Measurements from ENCODE around the gene COMMD10.

The COMMD10 gene

DNA sequence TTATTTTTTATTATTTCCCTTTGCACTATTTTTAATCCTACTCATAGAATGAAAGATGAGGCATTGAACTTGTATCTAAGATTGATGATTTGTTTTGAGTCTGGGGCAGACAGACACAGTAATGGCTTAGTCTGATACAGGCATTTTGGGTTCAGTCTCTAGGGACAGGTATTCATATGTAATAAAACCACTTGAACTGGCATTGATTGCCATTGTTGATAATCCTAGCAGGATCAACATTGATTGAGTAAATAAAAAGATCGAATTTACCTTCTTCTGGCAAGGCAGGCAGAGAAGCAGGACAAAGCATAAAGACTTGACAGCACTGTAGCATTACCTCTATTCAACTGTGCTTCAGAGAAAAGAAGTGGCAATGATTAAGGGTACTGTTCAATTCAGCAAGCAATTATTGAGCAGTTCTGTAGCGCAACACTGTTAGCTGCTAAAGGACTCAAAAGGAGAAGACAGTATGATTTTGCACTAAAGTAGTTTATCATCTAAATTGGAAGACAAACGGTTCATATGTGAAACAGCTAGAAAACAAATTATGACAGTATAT lies 144.4 kb downstream of the COMMD10 start:
- DNase-seq: no peak

DNA sequence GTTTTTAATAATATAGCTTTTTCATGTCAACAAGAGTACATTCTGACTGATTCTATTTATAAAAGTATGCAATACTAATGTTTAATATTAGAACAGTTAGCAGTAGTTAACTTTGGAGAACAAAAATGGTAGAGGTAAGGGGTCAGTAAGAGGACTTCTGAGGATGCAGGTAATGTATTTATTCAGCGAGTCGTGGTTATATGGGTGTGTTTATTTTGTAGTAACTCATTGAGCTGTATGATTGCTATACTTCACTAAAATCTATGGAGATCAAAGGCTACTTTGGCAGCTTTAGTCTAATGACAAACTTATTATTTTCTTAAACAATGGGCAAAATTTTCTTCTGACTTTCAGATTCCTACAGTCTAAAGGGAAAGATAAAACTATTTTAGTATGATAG lies 146.5 kb downstream of the COMMD10 start:
- DNase-seq: no peak

DNA sequence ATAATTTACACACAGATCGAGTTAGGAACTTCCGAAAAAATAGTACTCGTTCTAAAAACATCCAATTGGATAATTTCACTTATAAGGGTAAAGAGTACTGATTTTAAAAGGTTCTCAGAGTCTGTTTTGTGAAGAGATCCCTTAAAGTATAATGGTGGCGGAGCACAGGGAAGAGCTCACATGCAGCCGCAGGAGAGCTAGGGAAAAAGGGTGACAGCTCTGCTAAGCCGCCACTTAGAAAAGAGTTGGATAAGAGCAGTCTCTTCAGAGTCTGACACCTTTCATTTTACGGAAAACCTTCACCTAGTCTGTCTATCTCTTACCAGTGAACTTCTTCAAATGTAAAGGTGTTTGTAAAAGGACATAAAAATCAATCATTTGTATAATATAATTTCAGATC lies 149.9 kb downstream of the COMMD10 start:
- no peak for DNase-seq

DNA sequence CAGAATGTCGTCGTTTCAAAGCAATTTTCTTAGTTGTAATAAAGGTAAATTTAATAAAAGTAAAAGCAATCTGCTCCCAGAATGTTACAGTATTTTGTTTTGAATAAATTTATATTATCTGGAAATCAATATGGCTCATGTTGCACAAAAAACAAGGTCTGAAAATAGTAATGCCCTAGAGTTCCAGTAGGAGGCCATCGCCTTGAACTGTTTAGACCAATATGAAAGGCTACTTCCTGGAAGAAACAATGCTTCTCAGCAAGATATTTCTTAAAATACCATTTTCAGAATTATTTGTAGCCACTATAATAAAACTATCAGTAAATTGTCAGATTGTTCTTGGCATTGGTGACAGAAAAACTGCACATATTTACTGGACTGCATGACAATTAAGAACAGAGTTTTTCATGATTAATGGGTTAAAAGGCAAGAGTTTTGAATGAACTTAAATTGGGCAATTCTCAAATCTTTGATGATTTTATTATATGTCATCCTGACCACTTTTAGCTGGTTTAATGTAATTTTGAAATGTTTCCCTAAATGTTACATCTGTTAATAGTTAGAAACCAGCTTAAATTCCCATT lies 153.2 kb downstream of the COMMD10 start:
- no peak for DNase-seq

DNA sequence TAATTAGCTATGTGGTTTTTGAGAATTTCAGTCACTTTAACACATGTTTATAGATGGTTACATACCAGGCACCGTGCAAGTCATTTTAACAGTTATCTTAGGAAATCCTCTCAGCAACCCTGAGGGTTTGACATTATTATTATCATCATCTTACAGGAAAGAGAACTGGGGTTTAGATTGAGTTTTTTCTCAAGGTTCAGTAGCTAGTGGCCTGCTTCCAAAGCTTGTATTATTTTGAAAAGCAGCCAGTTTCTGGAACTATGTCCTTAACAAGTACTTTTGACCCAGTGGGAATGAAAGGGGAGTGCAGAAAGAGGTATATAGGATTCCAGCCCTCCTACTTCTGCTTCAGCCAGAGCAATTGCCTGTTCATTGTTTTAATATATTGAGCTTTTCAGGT lies 157.5 kb downstream of the COMMD10 start:
- no peak for DNase-seq

DNA sequence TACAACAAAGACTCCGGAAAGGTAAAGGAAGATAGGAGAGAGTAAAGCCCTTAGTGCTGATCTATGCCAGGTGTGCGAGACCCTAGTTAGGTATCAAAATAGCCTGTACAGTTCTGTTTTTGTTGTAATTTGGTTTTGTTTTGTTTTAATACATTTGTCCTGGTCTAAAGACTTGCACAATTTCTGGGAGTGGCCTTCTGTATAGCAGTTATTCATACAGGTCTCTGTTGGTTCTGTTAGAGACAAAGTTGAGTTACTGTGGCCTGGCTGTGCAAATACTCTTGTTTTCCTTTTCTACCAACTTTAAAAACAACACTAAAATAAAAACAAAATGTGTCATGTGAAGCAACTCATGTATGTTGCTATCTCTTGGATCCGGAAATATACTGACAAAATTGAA lies 163.6 kb downstream of the COMMD10 start:
- DNase-seq: no peak

DNA sequence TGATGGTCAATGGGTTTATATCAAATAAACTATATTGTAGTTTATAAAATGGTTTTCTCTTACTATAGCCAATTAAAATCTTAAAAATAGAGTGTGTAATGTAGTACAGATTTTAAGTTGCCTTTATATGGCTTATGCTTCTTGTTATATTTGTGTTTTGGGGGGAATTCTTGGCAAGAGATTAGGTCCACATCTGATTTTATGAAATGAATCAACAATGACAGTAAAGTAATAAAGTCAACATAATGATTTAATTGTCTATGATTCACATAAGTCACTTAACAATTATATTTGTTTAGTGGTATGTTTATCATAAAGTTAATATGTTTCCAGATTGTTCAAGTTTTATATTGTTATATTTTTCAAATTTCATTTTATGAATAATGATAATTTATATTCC lies 164.8 kb downstream of the COMMD10 start:
- no peak for DNase-seq

DNA sequence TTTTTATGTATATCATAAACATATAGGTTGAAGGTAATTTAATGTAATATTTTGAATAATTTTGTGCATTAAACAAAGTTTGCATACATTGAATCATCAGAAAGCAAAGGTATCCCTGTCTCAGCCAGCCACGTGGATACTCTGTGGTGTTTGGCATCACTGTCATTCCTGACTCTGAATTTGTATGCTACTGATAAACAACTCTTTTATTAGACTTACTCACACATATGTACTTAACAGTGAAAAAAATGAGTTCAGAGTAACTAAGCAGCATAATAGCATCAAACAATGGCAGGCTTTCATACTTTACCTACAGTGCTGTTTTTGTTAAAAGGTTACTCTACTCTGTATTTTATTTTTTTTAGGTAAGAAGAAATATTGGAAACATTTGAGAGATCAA lies 171.9 kb downstream of the COMMD10 start:
- DNase-seq: no peak

DNA sequence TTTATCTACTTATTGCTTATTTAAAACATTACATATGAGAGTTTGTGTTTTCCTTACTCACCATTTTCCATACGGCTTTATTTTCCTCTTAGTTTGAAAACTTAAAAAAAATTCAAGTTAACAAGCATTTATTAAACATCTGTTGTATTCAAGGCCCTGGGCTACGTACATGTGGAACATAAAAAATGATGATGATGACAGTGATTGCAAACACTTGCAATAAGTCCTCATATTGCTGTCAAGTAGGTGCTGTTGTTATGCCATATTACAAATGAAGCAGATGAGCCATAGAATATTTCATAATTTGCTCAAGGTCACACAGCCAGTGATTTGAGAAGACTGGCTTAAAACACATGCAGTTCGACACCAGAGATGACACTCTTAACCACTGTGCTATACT lies 180.6 kb downstream of the COMMD10 start:
- no peak for DNase-seq

DNA sequence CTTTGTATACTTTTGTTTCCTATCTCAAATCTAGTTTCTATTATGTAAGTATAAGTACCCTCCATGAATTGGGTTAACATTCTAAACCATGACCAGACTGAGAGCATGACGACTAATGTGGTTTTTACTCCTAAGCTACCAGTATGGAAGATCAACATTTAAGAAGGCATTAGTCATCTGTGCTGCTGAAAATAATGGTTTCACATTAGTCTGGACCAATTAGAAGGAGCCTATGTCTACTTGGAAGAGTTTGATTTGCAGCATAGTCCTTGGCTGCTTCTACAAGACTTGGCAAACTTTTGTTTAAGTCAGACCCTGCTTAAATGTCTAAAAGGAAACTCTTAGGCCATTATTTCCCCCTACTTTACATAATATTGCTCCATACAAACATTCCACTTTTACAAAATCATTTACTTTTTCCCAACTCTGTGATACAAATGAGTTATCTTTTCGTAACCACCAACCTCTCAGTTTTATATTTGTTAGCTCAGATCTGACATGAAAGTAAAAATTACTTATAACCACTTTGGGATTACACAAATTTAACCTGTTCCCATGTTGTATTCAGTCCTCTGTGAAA lies 186.7 kb downstream of the COMMD10 start:
- DNase-seq: no peak

DNA sequence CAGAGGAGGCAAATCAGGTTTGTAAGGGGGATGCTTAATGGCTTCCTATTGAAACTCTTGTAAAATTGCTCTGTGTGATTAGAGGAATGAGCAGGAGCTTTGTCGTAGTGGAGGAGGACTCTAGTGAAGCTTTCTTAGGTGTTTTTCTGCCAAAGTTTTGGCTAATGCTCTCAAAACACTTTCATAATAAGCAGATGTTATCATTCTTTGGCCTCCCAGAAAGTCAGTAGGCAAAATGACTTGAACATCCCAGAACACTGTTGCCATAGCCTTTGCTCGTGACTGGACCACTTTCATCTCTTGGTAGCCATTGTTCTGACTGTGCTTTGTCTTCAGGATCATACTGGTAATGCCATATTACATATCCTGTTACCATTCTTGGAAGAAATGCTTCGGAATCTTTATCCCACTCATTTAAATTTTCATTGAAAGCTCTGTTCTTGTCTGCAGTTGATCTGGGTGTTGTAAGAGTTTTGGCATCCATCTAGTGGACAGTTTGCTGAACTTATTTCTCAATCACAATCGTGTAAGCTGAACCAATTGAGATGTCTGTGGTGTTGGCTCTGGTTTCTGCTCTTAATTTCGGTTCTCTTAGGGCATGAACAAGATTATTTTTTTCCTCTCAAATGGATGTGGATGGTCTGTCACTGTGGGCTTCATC lies 187.6 kb downstream of the COMMD10 start:
- no peak for DNase-seq

DNA sequence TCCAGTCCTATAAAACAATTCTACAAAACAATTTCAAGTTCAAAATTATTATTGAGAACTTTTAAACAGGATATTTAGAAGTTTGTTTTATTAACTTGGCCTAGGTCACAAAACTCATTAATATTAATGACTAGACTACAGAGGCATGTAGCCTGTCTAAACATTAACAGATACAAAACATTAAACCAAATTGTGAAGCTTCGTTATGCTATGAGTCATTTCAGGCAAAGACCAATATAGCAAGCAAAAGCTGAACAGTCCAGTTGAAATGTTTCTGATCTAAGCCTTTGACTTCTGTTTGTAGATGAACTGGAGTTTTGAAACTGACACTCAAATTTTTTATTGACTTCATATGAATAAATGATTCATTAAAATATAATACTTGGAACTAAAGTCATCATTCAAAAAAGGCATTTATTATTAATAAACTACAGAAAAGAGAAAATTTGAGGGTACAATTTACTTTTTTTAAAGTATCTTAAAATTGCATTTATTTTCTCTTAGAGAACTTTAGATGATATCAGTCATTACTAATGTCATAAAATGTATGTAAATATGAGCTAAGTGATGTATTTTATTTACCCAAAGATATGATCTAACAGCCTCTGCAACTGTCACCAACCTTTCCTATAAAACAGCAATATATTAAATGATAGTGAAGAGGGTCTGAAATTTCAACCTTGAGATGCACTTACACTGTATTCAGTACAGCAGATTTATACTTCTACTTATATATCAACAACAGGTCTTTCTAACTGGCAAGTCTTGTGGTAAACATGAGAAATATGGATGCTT lies 188.8 kb downstream of the COMMD10 start:
- no peak for DNase-seq

DNA sequence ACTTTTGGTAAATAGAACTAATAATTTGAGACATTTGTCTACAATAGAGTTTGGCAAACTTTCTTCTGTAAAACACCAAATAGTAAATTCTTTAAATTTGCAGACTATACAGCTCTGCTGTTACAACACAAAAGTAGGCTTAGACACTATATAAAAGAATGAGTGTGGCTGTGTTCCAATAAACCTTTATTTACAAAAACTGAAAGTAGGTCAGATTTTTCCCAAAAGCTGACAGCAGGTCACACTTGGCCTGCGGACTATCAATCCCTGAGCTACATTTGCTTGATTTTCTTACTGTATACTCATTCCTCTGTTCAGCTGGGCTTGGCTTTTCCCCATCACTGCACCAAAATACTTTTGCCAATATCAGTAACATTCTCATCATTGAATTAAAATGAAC lies 189.4 kb downstream of the COMMD10 start:
- DNase-seq: no peak

DNA sequence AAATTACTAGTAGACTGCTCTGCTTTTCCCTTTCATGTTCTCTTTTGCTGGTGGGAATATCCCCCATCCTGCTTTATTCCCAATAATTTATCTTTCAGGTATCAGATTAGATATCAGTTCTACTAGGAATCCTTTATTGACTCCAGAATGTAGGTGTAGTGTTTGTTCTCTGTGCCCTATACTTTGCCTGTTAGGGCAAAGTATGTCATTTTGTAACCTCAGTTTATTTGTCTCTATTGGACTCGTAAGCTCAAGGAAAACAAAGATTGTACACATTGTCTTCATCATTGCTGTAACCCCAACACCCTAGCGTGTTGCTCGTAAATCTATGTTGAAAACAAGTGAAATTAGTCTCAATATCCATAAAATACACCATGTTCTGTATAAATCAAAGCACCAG lies 190.5 kb downstream of the COMMD10 start:
- no peak for DNase-seq

DNA sequence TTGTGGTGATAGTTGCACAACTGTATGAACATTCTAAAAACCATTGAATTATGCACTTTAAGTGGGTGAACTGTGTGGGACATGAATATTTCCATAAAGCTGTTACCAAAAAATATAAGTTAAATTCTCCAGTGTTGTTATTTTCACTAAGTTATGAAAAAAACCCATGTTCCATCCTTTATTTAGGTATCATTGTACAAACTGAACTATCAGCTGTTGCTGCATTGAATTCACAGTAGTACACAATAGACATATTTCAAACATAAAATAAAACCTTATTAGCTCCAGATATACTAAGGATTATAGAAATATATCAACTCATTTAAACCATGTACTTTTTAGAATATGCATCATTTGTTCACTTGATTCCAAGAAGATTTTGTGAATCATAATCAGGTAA lies 192.1 kb downstream of the COMMD10 start:
- DNase-seq: no peak

DNA sequence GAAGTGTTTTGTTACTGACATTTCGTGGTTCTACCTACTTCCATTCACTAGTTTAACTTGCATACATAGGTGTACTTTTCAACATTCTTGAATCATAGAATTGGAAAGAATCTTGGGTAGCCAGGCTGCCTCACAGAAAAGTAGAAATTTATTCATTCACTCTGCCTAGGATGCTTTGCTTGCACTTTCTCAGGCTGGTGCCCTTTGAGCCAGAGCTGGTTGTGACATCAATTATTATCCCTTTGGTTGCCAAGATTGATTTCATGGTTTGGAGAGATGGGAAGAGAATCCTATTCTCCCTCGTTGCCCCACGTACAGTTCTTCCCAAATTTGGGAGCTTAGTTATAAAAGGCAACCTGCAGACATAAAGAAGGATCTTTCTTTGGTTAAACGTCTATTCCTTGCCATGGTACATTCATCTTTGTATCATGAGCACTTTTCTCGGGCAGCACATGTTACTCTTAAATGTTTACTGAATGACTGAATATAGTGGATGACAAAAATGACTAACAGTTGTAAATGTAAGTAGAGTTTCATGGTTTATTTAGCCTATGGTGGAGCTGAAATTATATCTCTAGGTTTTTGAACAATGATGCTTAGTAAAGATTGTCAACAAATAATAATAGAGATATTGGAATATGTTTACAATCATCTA lies 195.5 kb downstream of the COMMD10 start:
- DNase-seq: no peak

DNA sequence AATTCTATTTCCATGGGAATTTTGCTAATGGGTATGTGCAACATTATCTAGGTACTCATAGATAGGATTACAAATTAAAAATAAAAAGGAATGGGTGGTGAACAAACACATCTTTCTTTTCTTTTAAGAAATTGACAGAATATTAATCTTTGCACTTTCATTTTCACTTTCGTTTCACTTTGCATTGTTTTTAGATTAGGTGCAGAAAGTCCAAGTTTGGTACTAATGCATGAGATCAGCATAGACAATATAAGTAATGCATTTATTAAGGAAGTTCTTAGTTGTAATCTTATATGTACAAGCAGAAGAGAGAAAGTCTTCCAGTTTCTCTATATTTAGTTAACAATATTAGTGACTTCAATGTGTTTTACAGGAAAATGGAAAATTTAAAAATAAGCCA lies 196.5 kb downstream of the COMMD10 start:
- DNase-seq: no peak

DNA sequence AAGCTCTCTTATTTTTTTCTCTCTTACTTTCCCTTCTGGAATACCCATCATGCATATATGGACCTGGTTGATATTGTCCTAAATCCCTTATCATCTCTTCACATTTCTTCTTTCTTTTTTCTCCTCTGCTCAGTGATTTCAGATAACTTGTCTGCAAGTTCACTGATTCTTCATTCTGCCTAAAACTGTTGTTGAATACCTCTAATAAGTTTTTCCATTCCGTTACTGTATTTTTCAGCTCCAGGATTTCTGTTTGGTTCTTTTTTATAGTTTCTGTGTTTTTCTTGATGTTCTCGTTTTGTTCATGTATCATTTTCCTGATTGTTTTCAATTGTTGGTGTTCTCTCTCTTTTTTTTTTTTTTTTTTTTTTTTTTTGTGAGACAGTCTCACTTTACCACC lies 203.7 kb downstream of the COMMD10 start:
- DNase-seq: no peak

DNA sequence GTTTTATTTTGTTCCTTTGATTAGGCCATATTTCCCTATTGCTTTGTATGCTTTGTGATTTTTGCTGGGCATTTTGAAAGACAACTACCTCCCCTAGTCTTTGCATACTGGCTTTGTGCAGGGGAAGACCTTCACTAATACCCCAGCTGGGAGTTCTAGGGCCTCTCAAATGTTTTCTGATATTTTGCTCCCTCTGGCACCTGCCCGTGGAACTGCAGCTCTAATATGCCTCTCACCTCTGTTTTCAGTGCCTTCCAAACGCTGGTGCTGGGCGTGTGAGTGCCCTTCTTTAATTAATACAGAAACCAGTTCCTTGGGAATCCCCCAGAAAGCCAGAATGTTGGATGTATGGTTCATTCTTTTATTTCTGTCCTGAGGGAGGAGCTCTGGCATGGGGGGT lies 204.5 kb downstream of the COMMD10 start:
- DNase-seq: no peak

DNA sequence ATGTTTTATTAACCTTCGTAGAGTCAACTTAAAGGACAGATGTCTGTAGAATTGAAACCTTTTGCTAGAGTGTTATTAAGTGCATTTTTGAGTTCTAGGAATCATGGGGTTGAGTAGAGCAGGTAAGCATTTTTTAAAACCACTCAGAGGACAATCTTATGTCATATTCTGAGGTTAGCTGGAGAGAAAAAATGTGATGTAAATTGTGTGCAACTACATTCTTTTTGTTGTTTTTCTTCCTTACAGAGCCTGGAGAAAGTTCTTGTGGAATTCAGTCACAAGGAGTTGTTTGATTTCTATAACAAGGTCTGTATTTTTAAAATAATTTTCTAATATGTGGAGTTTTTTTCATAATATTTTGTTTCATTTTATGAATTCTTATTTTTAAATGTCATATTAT lies 206.4 kb downstream of the COMMD10 start:
- DNase-seq: no peak

DNA sequence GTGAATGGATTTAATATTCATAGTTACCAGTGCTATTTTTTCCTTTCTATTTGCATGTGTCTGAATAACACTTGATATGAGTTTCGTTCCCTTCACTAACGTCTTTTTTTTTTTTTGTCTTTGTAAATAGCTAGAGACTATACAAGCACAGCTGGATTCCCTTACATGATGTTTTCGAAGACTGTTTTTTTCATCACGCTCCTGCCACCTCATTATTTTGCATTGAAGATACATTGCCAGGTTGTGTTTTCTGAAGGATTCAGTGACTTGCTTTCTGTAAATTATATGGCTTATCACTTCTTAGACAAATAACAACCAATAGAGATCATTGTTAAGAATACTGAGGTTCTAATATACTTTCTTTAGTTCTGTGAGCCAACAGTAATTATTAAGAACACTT lies 207.5 kb downstream of the COMMD10 start:
- no peak for DNase-seq

DNA sequence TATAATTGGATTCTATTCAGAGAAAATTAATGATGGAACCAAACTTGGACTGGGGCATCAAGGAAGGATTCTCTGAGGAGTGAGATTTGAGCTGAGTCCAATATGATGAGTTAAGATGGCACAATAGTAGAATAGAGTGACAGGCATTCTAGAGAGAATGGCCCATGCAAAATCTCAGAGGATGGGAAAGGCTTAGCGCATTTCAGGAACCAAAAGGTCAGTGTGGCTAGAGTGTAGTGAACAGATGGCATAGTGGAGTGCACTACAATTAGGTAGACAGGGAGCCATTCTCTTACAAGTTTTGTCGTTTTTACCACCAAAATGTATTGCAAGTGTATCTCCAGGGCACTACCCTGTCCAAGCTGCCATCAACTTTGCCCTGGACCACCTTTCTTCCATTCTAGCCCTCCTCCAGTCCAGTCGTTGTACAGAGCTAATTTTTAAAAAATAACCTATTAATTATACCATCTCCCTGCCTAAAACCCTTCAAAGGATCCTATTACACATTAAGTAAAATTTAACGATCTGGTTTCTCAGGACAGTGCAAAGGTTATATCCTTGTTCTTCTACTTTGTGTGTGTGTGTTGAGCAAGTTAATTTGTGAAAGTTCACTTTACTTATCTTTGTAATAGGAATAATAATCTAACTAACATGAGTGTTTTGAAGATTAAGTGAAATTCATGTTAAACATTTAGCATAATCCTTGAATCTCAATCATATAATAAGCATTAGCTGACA lies 211.7 kb downstream of the COMMD10 start:
- DNase-seq: no peak
